ENCODE results near the gene RNF41. TPM values are rescaled to one million over a fixed set of nuclear protein-coding genes. Genes with fewer than 3 reads are reported as not detected.

Gene RNF41
- total and polyA plus RNA-seq, 2 donors (not counting 3 experiments of a cell fraction or from before 2014, with no cell fraction given) = 88.3 to 203 TPM

DNA sequence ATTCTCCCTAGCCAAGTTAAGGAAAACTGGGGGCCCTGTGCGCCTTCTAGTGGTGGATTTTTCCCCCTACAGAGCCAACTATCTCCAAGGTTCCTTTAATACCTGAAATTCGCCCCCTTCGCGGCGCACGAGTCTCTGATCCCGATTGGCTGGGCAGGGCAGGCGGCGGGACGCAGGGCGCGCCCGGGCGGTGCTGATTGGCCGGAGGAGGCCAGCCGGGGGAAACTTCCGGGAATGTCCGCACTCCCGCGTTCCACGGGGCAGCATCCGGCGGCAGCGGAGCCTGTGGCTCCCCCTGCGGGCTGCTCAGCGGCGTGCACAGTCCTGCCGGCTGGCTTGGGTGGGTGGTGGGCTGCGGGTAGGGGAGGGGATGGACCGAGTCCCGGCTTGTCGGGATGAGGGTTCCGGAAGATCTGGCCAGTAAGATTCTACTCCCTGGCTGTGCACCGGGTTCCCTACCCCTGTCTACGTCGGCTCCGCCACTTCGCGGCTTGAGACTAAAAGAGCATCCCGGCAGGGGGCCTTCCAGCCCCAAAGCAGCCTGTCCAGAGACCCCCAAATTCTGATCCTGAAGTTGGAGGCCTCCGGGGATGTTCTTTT lies 2.5 kb upstream of the RNF41 start, which contains the start of gene NABP2:
Gene NABP2, plus strand, starts transcription at position 241 of the 600 bp plus-strand sequence. CDS start 515 bp downstream, outside the sequence.
- TF ChIP-seq POLR2A (IDR thresholded peaks at IDR 0.05; ENCODE audit: low read depth, low read length) (peak; percentile 7), POLR2AphosphoS5 (IDR thresholded peaks at IDR 0.05; ENCODE audit: insufficient read depth, low read depth, low read length) (peak; percentile 50), GATA2 (IDR thresholded peaks at IDR 0.05; ENCODE audit: insufficient read depth, insufficient read length, low read depth, low read length) (no peak), JUN (IDR thresholded peaks at IDR 0.05; ENCODE audit: borderline replicate concordance, insufficient read depth, insufficient read length, low read depth) (no peak), MYC (IDR thresholded peaks at IDR 0.05; ENCODE audit: low read depth, low read length) (peak; percentile 19), FOS (IDR thresholded peaks at IDR 0.05; ENCODE audit: borderline replicate concordance, insufficient read depth, low read length) (no peak), EZH2 (IDR thresholded peaks at IDR 0.05; ENCODE audit: borderline replicate concordance, low read depth, low read length, severe bottlenecking) (no peak)
- TF ChIP-seq, protein P1, sequence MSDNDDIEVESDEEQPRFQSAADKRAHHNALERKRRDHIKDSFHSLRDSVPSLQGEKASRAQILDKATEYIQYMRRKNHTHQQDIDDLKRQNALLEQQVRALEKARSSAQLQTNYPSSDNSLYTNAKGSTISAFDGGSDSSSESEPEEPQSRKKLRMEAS (IDR thresholded peaks at IDR 0.05; ENCODE audit: insufficient read depth, insufficient read length) = no peak
- TF ChIP-seq, protein P2, sequence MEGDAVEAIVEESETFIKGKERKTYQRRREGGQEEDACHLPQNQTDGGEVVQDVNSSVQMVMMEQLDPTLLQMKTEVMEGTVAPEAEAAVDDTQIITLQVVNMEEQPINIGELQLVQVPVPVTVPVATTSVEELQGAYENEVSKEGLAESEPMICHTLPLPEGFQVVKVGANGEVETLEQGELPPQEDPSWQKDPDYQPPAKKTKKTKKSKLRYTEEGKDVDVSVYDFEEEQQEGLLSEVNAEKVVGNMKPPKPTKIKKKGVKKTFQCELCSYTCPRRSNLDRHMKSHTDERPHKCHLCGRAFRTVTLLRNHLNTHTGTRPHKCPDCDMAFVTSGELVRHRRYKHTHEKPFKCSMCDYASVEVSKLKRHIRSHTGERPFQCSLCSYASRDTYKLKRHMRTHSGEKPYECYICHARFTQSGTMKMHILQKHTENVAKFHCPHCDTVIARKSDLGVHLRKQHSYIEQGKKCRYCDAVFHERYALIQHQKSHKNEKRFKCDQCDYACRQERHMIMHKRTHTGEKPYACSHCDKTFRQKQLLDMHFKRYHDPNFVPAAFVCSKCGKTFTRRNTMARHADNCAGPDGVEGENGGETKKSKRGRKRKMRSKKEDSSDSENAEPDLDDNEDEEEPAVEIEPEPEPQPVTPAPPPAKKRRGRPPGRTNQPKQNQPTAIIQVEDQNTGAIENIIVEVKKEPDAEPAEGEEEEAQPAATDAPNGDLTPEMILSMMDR (IDR thresholded peaks at IDR 0.05; ENCODE audit: extremely low read depth in 1 of 2, insufficient read depth in 1 of 2, low read depth in 1 of 2, low read length in 2 of 2) = peak; percentile 82 to 96
- DNase-seq (ENCODE audit: low read depth, low spot score) (peak; percentile 99), FAIRE-seq (peak; percentile 98)
- H3K27me3 ChIP-seq (ENCODE audit: control insufficient read depth in 2 of 2, insufficient read depth in 2 of 2, low read length in 2 of 2) = no peaks in the 10 kb centered on the region
- peak within 1 kb of the TSS; percentile 73 for H3K4me2 ChIP-seq (ENCODE audit: insufficient read depth, low read length)
- peak within 1 kb of the TSS; percentile 88 for H2AFZ ChIP-seq (ENCODE audit: low read depth, low read length)
- ChIA-PET POLR2A (no interaction called here), CTCF (no interaction called here)
- intact Hi-C loops (cut with micrococcal nuclease) (loop anchor here (1.0 to 2.0 kb wide), 8 partner anchors 18 to 422 kb away; partner anchors contain the start of genes ANKRD52 and COQ10A), dilution Hi-C loops (cut with MboI; ENCODE audit: extremely low pct_ligation_motif_present, low sequenced_read_pairs) (no loop called here)
- H3K9me1 ChIP-seq (replicated peaks; ENCODE audit: control insufficient read depth, extremely low read depth, insufficient read depth, low read length) = no peaks in the 10 kb centered on the region
- BruUV-seq (replicated peaks) = no TSS peak
- H3K27ac ChIP-seq (ENCODE audit: insufficient read depth, low read depth, low read length) = peak within 1 kb of the TSS; percentile 77
- peaks cover 0 to 2% of the 10 kb centered on the region in 2 experiments for H3K36me3 ChIP-seq (ENCODE audit: control insufficient read depth in 2 of 2, extremely low read depth in 1 of 2, insufficient read depth in 2 of 2, low read length in 2 of 2)
- H3K9ac ChIP-seq (replicated peaks; ENCODE audit: extremely low read depth, insufficient read depth, low read length) = peak within 1 kb of the TSS; percentile 64
- peaks cover 20% of the 10 kb centered on the region for H3K79me2 ChIP-seq (ENCODE audit: control insufficient read depth, insufficient read depth, low read length)
- no peaks in the 10 kb centered on the region for H4K20me1 ChIP-seq (replicated peaks; ENCODE audit: control insufficient read depth, extremely low read depth, insufficient read depth, low read length)
- peak within 1 kb of the TSS; percentile 11 to 49 (median 49) for H3K4me3 ChIP-seq (replicated peaks in 1 of 3; ENCODE audit: insufficient read depth in 1 of 3, low read depth in 1 of 3, low read length in 3 of 3)
- no peaks in the 10 kb centered on the region for H3K9me3 ChIP-seq (replicated peaks; ENCODE audit: control insufficient read depth, insufficient read depth, low read length)
- peaks cover 19% of the 10 kb centered on the region for H3K4me1 ChIP-seq (ENCODE audit: control insufficient read depth, extremely low read depth, insufficient read depth, low read length)

Measured in endothelial cell of umbilical vein (primary cell).